CD4-positive, alpha-beta T cell treated with Interleukin-4 for 1 hour (primary cell): ENCODE measurements around the gene KLHL29.

ENCODE experiments used
- DNase-seq, 2 donors: peaks; one replicate each; pipeline ENCODE4 v3.0.0-alpha.2; 2020 to 2022

Gene KLHL29

GRCh38 chr2:23599667-23600066 is 214.7 kb downstream of the KLHL29 start:
- DNase-seq, result no peak

GRCh38 chr2:23600346-23600745 is 215.4 kb downstream of the KLHL29 start:
- no peak for DNase-seq

- DNase-seq, result no peak
These were observed 216.5 kb downstream of the KLHL29 start for GRCh38 chr2:23601301-23601965.

GRCh38 chr2:23602116-23602515 is 217.1 kb downstream of the KLHL29 start:
- no peak for DNase-seq

GRCh38 chr2:23603156-23603555 is 218.2 kb downstream of the KLHL29 start:
- DNase-seq, result no peak

GRCh38 chr2:23603581-23603980 is 218.6 kb downstream of the KLHL29 start:
- DNase-seq, result no peak

GRCh38 chr2:23604731-23605130 is 219.8 kb downstream of the KLHL29 start:
- no peak for DNase-seq

DNA sequence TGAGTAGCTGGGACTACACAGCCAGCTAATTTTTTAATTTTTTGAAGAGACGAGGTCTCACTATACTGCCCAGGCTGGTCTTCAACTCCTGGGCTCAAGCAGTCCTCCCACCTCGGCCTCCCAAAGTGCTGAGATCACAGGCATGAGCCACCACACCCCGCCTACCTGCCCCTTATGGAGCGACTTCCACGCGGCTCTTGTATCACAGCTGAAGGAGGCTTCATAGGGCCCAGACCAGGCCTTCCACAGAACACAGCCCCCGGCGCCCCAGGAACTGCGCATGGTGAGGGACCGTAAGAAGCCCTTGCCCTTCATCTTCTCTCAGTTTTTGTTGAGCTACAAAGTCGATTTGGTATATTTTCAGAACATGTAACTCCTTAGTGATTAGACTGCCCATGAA is 220.3 kb downstream of the KLHL29 start:
- no peak for DNase-seq

DNA sequence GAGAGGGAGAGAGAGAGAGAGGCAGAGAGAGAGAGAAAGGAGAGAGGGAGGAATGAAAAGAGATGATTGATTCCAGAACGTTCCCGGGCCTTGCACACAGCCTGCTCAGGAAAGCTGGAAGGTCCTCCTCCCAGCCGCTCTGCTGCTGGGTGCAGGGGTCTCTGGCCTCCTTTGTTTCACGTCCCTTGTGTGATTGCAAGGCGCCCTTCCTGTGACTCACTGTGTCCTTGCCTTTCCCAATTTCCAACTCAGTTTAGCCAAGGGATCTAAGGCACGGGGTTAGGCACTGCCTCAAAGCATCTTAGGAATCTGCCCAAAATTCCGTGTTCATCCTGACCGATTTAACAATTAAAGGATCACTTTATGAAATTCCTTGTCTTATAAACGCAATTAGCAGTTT is 221.2 kb downstream of the KLHL29 start:
- no peak for DNase-seq

- DNase-seq, result no peak
These were observed 222.0 kb downstream of the KLHL29 start for GRCh38 chr2:23606968-23607367.

DNA sequence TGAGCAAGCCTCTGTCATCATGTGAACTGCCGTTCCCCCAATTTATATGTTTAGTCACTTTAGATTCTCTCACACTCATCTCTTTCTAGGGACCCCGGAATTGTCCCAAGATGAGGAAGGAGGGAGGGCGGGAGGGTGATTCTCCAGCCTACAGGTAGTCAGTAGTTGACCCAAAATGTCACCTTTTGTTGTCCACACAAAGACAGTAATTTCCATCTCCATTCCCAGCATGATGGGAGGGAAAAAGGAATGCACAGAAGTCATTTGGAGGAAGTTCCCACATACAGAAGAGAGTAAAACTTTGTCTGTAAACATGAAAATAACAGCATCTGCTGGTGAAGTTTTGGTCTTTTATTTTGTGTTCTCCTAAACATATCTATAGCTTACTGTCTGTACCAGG is 222.9 kb downstream of the KLHL29 start:
- no peak for DNase-seq

DNA sequence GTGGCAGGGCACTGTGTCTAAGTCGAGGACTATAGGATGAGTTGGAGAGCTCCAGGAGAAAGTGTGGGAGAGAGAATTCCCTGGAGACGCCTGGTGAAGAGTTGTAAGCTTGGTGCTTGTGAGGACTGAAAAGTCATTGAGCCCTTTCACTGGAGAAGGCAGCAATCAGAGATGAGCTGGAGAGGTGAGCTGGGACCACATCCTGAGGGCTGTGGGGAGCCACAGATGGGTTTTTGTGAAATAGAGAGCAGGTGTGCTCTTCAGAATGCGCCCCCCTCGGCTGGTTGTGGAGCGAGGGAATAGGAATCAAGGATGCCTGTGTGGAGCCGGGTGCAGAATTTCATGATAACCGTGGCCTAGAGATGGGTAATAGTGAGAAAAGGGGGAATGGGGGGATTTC is 224.3 kb downstream of the KLHL29 start:
- no peak for DNase-seq

- no peak for DNase-seq
These were observed 226.9 kb downstream of the KLHL29 start for GRCh38 chr2:23611839-23612238.

GRCh38 chr2:23614701-23615100 is 229.7 kb downstream of the KLHL29 start:
- no peak for DNase-seq

GRCh38 chr2:23615216-23616020 is 230.4 kb downstream of the KLHL29 start:
- DNase-seq, result no peak

- DNase-seq, result no peak
These were observed 231.7 kb downstream of the KLHL29 start for GRCh38 chr2:23616630-23617029.

- no peak for DNase-seq
These were observed 232.3 kb downstream of the KLHL29 start for GRCh38 chr2:23617167-23617810.

DNA sequence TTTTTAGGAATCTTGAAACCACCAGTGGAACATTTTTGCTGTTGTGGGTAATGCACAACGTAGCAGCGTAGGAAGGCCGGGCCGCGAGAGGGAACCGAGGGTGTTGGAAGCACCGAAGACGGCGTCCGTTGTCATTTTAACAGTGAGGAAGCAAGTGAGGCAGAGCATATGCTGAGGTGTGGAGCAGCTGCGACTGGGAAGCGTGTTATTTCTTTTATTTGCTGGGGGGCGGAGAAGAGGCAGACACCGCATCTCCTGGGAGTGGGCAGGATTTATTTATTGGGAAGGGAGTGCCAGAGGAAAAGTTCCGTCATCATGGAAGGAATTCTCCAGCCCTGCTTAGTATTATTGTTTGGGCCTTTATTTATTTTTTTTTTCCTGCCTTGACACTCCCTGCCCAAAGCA is 232.8 kb downstream of the KLHL29 start:
- DNase-seq, result no peak

DNA sequence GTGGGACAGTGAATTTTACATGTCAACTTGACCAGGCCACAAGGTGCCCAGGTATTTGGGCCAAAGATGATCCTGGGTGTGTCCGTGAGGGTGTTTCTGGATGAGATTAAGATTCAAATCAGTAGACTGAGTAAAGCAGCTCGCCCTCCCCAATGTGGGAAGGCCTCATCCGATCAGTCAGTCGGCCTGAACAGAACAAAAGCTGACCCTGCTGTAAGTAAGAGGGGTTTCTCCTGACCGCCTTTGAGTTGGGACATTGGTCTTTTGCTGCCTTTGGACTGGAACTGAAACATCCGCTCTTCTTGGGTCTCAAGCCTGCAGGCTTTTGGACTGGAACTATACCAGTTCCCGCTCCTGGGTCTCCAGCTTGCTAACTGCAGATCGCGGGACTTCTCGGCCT is 233.3 kb downstream of the KLHL29 start:
- DNase-seq, result no peak

GRCh38 chr2:23618794-23619530 is 234.0 kb downstream of the KLHL29 start:
- DNase-seq, result no peak

- DNase-seq, result no peak
These were observed 235.0 kb downstream of the KLHL29 start for GRCh38 chr2:23619941-23620340.

- no peak for DNase-seq
These were observed 235.9 kb downstream of the KLHL29 start for GRCh38 chr2:23620841-23621341.

DNA sequence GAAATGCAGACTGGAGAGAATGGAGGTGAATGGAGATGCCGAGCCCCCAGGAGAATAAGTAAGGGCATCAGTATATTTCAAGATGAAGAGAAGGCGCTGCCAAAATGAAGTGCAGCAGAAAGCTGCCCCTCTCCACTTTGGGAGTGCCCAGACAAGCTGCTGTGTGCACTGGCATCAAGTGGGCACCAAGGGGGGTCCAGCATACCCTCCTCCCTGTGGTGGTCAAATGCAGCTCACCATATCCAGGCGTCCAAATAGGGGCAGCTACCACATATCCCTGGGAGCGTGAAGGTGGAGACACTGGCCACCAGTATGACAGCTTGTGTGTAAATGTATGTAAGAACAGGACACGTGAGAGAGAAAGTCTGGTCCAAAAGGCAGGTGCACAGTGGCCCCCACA is 236.6 kb downstream of the KLHL29 start:
- no peak for DNase-seq
